ENCODE data around the gene SPNS2. TPM values are rescaled to one million over a fixed set of nuclear protein-coding genes. Genes with fewer than 3 reads are reported as not detected.

The SPNS2 gene
- polyA plus RNA-seq, 1 donor from 2014 or later, result 39.7 TPM

DNA sequence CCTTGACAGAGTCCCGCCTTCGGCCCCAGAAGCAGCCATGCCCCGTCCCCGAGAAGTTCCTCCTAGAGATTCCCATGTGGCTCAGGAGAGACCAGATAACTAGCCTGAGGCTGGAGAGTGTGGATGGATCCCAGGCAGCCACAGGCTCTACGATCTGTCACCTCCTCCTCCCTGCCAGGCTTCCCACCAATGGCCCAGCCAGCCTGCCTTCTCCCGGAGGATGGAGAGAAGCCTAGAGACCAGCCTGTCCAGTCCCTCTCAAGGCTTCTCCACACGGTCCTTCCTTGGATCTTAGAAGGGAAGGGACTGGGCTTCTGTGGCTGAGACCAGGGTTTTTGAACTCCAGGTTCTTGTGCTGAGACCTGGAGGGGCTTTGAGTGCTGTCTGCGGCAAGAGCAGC lies 84.0 kb downstream of the SPNS2 start:
- no peak overlapping the region for H3K4me2 ChIP-seq (ENCODE audit: low read length)
- H3K9me3 ChIP-seq (ENCODE audit: low read length), result no peaks in the 10 kb centered on the region
- no peak overlapping the region for H3K27ac ChIP-seq (ENCODE audit: low read length)
- no peaks in the 10 kb centered on the region for H4K20me1 ChIP-seq (ENCODE audit: insufficient read depth)
- H3F3A ChIP-seq (ENCODE audit: insufficient read depth, low read length, poor library complexity, severe bottlenecking), result no peaks in the 10 kb centered on the region
- H3K36me3 ChIP-seq (ENCODE audit: insufficient read depth, low read length), result no peaks in the 10 kb centered on the region
- H3K79me2 ChIP-seq (replicated peaks; ENCODE audit: insufficient read depth, low read length), result no peaks in the 10 kb centered on the region
- TF ChIP-seq MXI1 (conservative IDR thresholded peaks at IDR 0.05; ENCODE audit: poor library complexity, severe bottlenecking), result no peak
- no peak for TF ChIP-seq EZH2 (IDR thresholded peaks at IDR 0.05; ENCODE audit: borderline replicate concordance, insufficient read depth, low read length, poor library complexity, severe bottlenecking)
- no peak for TF ChIP-seq SMC3 (conservative IDR thresholded peaks at IDR 0.05; ENCODE audit: poor library complexity)
- TF ChIP-seq POLR2AphosphoS5 (IDR thresholded peaks at IDR 0.05), result no peak
- TF ChIP-seq, protein P1, sequence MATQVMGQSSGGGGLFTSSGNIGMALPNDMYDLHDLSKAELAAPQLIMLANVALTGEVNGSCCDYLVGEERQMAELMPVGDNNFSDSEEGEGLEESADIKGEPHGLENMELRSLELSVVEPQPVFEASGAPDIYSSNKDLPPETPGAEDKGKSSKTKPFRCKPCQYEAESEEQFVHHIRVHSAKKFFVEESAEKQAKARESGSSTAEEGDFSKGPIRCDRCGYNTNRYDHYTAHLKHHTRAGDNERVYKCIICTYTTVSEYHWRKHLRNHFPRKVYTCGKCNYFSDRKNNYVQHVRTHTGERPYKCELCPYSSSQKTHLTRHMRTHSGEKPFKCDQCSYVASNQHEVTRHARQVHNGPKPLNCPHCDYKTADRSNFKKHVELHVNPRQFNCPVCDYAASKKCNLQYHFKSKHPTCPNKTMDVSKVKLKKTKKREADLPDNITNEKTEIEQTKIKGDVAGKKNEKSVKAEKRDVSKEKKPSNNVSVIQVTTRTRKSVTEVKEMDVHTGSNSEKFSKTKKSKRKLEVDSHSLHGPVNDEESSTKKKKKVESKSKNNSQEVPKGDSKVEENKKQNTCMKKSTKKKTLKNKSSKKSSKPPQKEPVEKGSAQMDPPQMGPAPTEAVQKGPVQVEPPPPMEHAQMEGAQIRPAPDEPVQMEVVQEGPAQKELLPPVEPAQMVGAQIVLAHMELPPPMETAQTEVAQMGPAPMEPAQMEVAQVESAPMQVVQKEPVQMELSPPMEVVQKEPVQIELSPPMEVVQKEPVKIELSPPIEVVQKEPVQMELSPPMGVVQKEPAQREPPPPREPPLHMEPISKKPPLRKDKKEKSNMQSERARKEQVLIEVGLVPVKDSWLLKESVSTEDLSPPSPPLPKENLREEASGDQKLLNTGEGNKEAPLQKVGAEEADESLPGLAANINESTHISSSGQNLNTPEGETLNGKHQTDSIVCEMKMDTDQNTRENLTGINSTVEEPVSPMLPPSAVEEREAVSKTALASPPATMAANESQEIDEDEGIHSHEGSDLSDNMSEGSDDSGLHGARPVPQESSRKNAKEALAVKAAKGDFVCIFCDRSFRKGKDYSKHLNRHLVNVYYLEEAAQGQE (IDR thresholded peaks at IDR 0.05; ENCODE audit: borderline replicate concordance), result no peak
- no peak for TF ChIP-seq TAF1 (IDR thresholded peaks at IDR 0.05; ENCODE audit: low read depth)
- TF ChIP-seq, protein P2, sequence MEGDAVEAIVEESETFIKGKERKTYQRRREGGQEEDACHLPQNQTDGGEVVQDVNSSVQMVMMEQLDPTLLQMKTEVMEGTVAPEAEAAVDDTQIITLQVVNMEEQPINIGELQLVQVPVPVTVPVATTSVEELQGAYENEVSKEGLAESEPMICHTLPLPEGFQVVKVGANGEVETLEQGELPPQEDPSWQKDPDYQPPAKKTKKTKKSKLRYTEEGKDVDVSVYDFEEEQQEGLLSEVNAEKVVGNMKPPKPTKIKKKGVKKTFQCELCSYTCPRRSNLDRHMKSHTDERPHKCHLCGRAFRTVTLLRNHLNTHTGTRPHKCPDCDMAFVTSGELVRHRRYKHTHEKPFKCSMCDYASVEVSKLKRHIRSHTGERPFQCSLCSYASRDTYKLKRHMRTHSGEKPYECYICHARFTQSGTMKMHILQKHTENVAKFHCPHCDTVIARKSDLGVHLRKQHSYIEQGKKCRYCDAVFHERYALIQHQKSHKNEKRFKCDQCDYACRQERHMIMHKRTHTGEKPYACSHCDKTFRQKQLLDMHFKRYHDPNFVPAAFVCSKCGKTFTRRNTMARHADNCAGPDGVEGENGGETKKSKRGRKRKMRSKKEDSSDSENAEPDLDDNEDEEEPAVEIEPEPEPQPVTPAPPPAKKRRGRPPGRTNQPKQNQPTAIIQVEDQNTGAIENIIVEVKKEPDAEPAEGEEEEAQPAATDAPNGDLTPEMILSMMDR (IDR thresholded peaks at IDR 0.05; ENCODE audit: poor library complexity, severe bottlenecking), result no peak
- no peak for TF ChIP-seq EP300 (conservative IDR thresholded peaks at IDR 0.05; ENCODE audit: poor library complexity, severe bottlenecking)
- TF ChIP-seq RAD21 (conservative IDR thresholded peaks at IDR 0.05), result no peak
- H2AFZ ChIP-seq (ENCODE audit: low read depth, low read length), result no peak overlapping the region
- no peaks in the 10 kb centered on the region for H3K9me2 ChIP-seq (ENCODE audit: insufficient read depth, low read length)
- H3K9ac ChIP-seq (ENCODE audit: low read length), result no peak overlapping the region
- peaks cover 29% of the 10 kb centered on the region for H3K27me3 ChIP-seq (ENCODE audit: insufficient read depth, low read depth, low read length)
- no peak overlapping the region for H3K4me3 ChIP-seq (ENCODE audit: low read length)

DNA sequence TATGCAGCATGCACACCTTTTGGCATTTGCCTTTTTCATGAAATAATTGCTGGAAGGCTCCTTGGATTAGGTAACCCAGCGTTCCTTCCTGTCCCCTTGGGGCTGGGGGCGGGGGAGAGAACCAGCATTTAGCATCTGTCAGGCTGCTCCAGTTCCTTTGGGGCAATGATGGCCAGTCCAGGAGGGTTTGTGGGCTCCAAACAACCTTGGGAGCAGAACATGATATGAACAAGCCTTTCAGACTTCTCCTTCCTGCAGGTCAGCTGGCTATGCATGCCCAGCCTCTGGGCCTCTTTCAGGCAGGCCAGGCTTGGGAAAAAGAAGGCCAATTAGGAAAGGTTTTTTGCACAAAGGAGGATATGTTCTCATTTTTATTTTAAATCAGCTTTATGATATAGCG lies 84.5 kb downstream of the SPNS2 start:
- Histone ChIP-seq H3K4me2 (ENCODE audit: low read length) (no peak overlapping the region), H3K27ac (ENCODE audit: low read length) (no peak overlapping the region), H3K9me3 (ENCODE audit: low read length) (no peaks in the 10 kb centered on the region), H3K4me3 (ENCODE audit: low read length) (no peak overlapping the region), H3K36me3 (ENCODE audit: insufficient read depth, low read length) (no peaks in the 10 kb centered on the region), H3K9me2 (ENCODE audit: insufficient read depth, low read length) (no peaks in the 10 kb centered on the region), H4K20me1 (ENCODE audit: insufficient read depth) (no peaks in the 10 kb centered on the region), H3K9ac (ENCODE audit: low read length) (no peak overlapping the region), H2AFZ (ENCODE audit: low read depth, low read length) (no peak overlapping the region), H3K27me3 (ENCODE audit: insufficient read depth, low read depth, low read length) (peaks cover 29% of the 10 kb centered on the region), H3K79me2 (replicated peaks; ENCODE audit: insufficient read depth, low read length) (no peaks in the 10 kb centered on the region), H3F3A (ENCODE audit: insufficient read depth, low read length, poor library complexity, severe bottlenecking) (no peaks in the 10 kb centered on the region)
- TF ChIP-seq, protein P2 (IDR thresholded peaks at IDR 0.05; ENCODE audit: poor library complexity, severe bottlenecking), result no peak
- TF ChIP-seq TAF1 (IDR thresholded peaks at IDR 0.05; ENCODE audit: low read depth) (no peak), EZH2 (IDR thresholded peaks at IDR 0.05; ENCODE audit: borderline replicate concordance, insufficient read depth, low read length, poor library complexity, severe bottlenecking) (no peak), POLR2AphosphoS5 (IDR thresholded peaks at IDR 0.05) (no peak), SMC3 (conservative IDR thresholded peaks at IDR 0.05; ENCODE audit: poor library complexity) (no peak), EP300 (conservative IDR thresholded peaks at IDR 0.05; ENCODE audit: poor library complexity, severe bottlenecking) (no peak), MXI1 (conservative IDR thresholded peaks at IDR 0.05; ENCODE audit: poor library complexity, severe bottlenecking) (no peak), RAD21 (conservative IDR thresholded peaks at IDR 0.05) (no peak)
- TF ChIP-seq, protein P1 (IDR thresholded peaks at IDR 0.05; ENCODE audit: borderline replicate concordance), result no peak
